ENCODE data around the gene COL23A1.

GRCh38 chr5:178314961-178315820, 275.0 kb downstream of the COL23A1 start:
- TF ChIP-seq CTCF (IDR thresholded peaks at IDR 0.05; ENCODE audit: control extremely low read depth in 1 of 3, insufficient read depth in 1 of 3, low read depth in 1 of 3, low read length in 3 of 3): no peak
- TF ChIP-seq POLR2A (IDR thresholded peaks at IDR 0.05; ENCODE audit: control extremely low read depth in 1 of 2, low read depth in 2 of 2, low read length in 2 of 2): no peak
- TF ChIP-seq KDM1A (IDR thresholded peaks at IDR 0.05; ENCODE audit: borderline replicate concordance, low read length): no peak
- TF ChIP-seq MAX (IDR thresholded peaks at IDR 0.05): no peak
- TF ChIP-seq RBBP5 (IDR thresholded peaks at IDR 0.05; ENCODE audit: borderline replicate concordance, low read depth, low read length): no peak

Measured in H1 (cell line).